GM12878 (cell line): ENCODE data around the gene SRPK3. TPM values are rescaled to one million over a fixed set of nuclear protein-coding genes. Genes with fewer than 3 reads are reported as not detected.

Experiments used
- ATAC-seq: fragments of 200-7000 bp; cut with Tn5 transposase; 3 replicates; pipeline ENCODE4 v1.9.1; 2020; ENCODE audit warnings: mild to moderate bottlenecking, moderate library complexity
- BruUV-seq: library from RNA; stranded (reverse); fragments of 400-500 nt; replicated peaks from 2 replicates; lab custom pipeline; 2021; lab: Mats Ljungman, UMichigan
- CTCF ChIA-PET: fragments of 300-600 bp; sonication (Branson Sonifier 250); formaldehyde crosslinking; extraction: SDS; loops from one replicate; lab custom pipeline; 2021; ENCODE audit warnings: inconsistent platforms; lab: Yijun Ruan, JAX
- POLR2A ChIA-PET: fragments of 350-600 bp; formaldehyde crosslinking; extraction: SDS; loops from one replicate; lab custom pipeline; 2021; ENCODE audit warnings: inconsistent platforms; lab: Charles Lee
- RAD21 ChIA-PET: fragments of 300-600 bp; sonication (Branson Sonifier 250); formaldehyde crosslinking; loops from one replicate; lab custom pipeline; 2023; ENCODE audit warnings: antibody characterized with exemption; ENCODE audit not compliant: unreplicated experiment; lab: Charles Lee
- SMC1A ChIA-PET: fragments of 300-600 bp; sonication (Branson Sonifier 250); formaldehyde crosslinking; loops from one replicate; lab custom pipeline; 2023; ENCODE audit not compliant: unreplicated experiment, uncharacterized antibody; lab: Charles Lee
- DNase-seq: peaks from one replicate; pipeline ENCODE4 v3.0.0-alpha.2; 2011; ENCODE audit warnings: low read depth, low spot score
- FAIRE-seq: peaks from 3 replicates; lab custom pipeline; 2011; peaks lifted over from hg19 to GRCh38; lab: Jason Lieb, UNC
- H2AFZ ChIP-seq: 2 replicates; pipeline ENCODE4 v1.6.0; 2011; ENCODE audit warnings: low read depth, low read length, control low read depth; ENCODE audit not compliant: control insufficient read depth
- H3K27ac ChIP-seq: 2 replicates; pipeline ENCODE4 v1.5.1; 2011; ENCODE audit warnings: control low read depth; ENCODE audit not compliant: control insufficient read depth, insufficient read depth
- H3K27me3 ChIP-seq, 2 experiments: replicated peaks in 1 of 2; 2 replicates each; pipeline versions ENCODE4 v1.6.0 to v1.6.1; 2011; ENCODE audit warnings: low read length in 1 of 2; ENCODE audit not compliant: control insufficient read depth in 2 of 2, insufficient read depth in 2 of 2
- H3K36me3 ChIP-seq, 2 experiments: 2 replicates each; pipeline ENCODE4 v1.5.1; 2011; ENCODE audit warnings: low read length in 1 of 2; ENCODE audit not compliant: control insufficient read depth in 2 of 2, insufficient read depth in 2 of 2
- H3K4me1 ChIP-seq: 2 replicates; pipeline ENCODE4 v1.6.1; 2011; ENCODE audit warnings: mild to moderate bottlenecking, low read length, moderate library complexity, mixed read lengths; ENCODE audit not compliant: control insufficient read depth, insufficient read depth
- H3K4me2 ChIP-seq: 2 replicates; pipeline ENCODE4 v1.6.0; 2011; ENCODE audit warnings: control low read depth; ENCODE audit not compliant: control insufficient read depth, insufficient read depth
- H3K4me3 ChIP-seq: fragments of 200-600 bp; sonication (generic); 2 replicates; pipeline ENCODE4 v1.5.1; 2016
- H3K79me2 ChIP-seq: 2 replicates; pipeline ENCODE4 v1.6.0; 2011; ENCODE audit warnings: low read length; ENCODE audit not compliant: control insufficient read depth, insufficient read depth
- H3K9ac ChIP-seq: 2 replicates; pipeline ENCODE4 v1.8.0; 2011; ENCODE audit warnings: low read length, control low read depth, mixed read lengths; ENCODE audit not compliant: control insufficient read depth, insufficient read depth
- H3K9me3 ChIP-seq: replicated peaks from 3 replicates; pipeline ENCODE4 v1.5.1; 2011; ENCODE audit warnings: mild to moderate bottlenecking, low read length; ENCODE audit not compliant: control insufficient read depth, insufficient read depth
- H4K20me1 ChIP-seq: 2 replicates; pipeline ENCODE4 v1.6.0; 2011; ENCODE audit not compliant: control insufficient read depth, insufficient read depth
- ATF3 ChIP-seq: IDR thresholded peaks from 2 replicates; pipeline ENCODE4 v1.6.1; 2011; ENCODE audit warnings: low read depth, mild to moderate bottlenecking, low read length, moderate library complexity, borderline replicate concordance; ENCODE audit errors: extremely low read depth
- BMI1 ChIP-seq: fragments of 450-650 bp; IDR thresholded peaks from 2 replicates; pipeline ENCODE4 v1.6.1; 2016; ENCODE audit warnings: mild to moderate bottlenecking, moderate library complexity, borderline replicate concordance
- CBX3 ChIP-seq: fragments of 200-600 bp; sonication (generic); IDR thresholded peaks from 2 replicates; pipeline ENCODE4 v1.6.1; 2016; ENCODE audit warnings: low read depth, borderline replicate concordance
- DPF2 ChIP-seq: fragments of 450-650 bp; IDR thresholded peaks from 2 replicates; pipeline ENCODE4 v1.6.1; 2017; ENCODE audit warnings: mild to moderate bottlenecking
- EP300 ChIP-seq, 2 experiments: fragments of 150-350 bp in 1 of 2; IDR thresholded peaks; 2 replicates each; pipeline ENCODE4 v1.6.1; 2011 to 2012; ENCODE audit warnings: low read depth in 2 of 2, low read length in 2 of 2, borderline replicate concordance in 1 of 2, improper control_type of control experiment in 1 of 2, inconsistent platforms in 1 of 2; ENCODE audit not compliant: control insufficient read depth in 1 of 2
- JUND ChIP-seq: IDR thresholded peaks from 2 replicates; pipeline ENCODE4 v1.6.1; 2012; ENCODE audit warnings: low read depth, mild to moderate bottlenecking, low read length, improper control_type of control experiment, moderate library complexity
- KAT2A ChIP-seq: conservative IDR thresholded peaks from 2 replicates; pipeline ENCODE4 v1.6.1; 2011; ENCODE audit warnings: low read depth, low read length; ENCODE audit not compliant: control insufficient read depth
- KDM1A ChIP-seq: fragments of 200-600 bp; sonication (generic); IDR thresholded peaks from 2 replicates; pipeline ENCODE4 v1.6.1; 2016; ENCODE audit warnings: borderline replicate concordance
- MTA2 ChIP-seq: fragments of 450-650 bp; IDR thresholded peaks from 2 replicates; pipeline ENCODE4 v1.6.1; 2016; ENCODE audit warnings: low read depth, mild to moderate bottlenecking, moderate library complexity
- SUPT20H ChIP-seq: IDR thresholded peaks from 2 replicates; pipeline ENCODE4 v1.6.1; 2011; ENCODE audit warnings: low read depth, mild to moderate bottlenecking, low read length, moderate library complexity, borderline replicate concordance; ENCODE audit not compliant: control insufficient read depth
- ZNF217 ChIP-seq: fragments of 450-650 bp; IDR thresholded peaks from 2 replicates; pipeline ENCODE4 v1.6.1; 2017; ENCODE audit warnings: antibody characterized with exemption, mild to moderate bottlenecking
- ZNF274 ChIP-seq: IDR thresholded peaks from one replicate; pipeline ENCODE4 v1.8.0; 2011; ENCODE audit not compliant: insufficient read length, insufficient read depth
- WGBS: methylation state at CpG from one replicate; pipeline ENCODE4 v1.1.6; 2016; ENCODE audit warnings: low lambda C conversion rate; ENCODE audit not compliant: insufficient replicate concordance, insufficient coverage; ENCODE audit errors: missing lambda C conversion rate; 5-methylcytosine and 5-hydroxymethylcytosine counted together
- in situ Hi-C: fragments of 300-500 bp; cut with MboI; formaldehyde crosslinking; loops from 9 replicates; pipeline ENCODE4 v1.14.3; 2018; ENCODE audit warnings: mixed read lengths
- intact Hi-C: fragments of 100-400 bp; cut with micrococcal nuclease; formaldehyde crosslinking; loops from one replicate; pipeline ENCODE4 v1.14.2; 2022; ENCODE audit not compliant: unreplicated experiment
- polyA plus RNA-seq, 11 experiments: library from polyadenylated mRNA; depleted of rRNA in 4 of 11; unstranded in 6 of 11; stranded (reverse) in 5 of 11; fragments of >200 nt; fragmentation: Nextera tagmentation in 4 of 11; fragmentation: Illumina TruSeq in 1 of 11; extraction: Ambion mirVana in 4 of 11; extraction: Trizol in 1 of 11; gene quantifications; 1 replicate in 1 of 11; 2 replicates in 10 of 11; pipeline versions ENCODE4 v1.2.1 to v1.2.3, GENCODE V29; 2011 to 2016; ENCODE audit warnings: inconsistent platforms in 2 of 11, missing spikeins in 2 of 11, low read depth in 1 of 11
- total RNA-seq, 4 experiments: library from RNA; depleted of rRNA in 3 of 4; stranded (reverse); fragments of >200 nt in 3 of 4; fragmentation: Illumina TruSeq in 1 of 4; extraction: Trizol in 1 of 4; gene quantifications; 2 replicates each; pipeline versions ENCODE4 v1.2.1 to v1.2.3, GENCODE V29; 2013 to 2021
- TF ChIP-seq, protein P1 (sequence below): IDR thresholded peaks from 2 replicates; pipeline ENCODE4 v1.6.1; 2012; ENCODE audit warnings: low read depth, low read length, improper control_type of control experiment

Gene SRPK3
- total and polyA plus RNA-seq, 10 of the 15 experiments (the other 5 are each of a cell fraction or from before 2014, with no cell fraction given) = 0.05 to 0.19 TPM; not detected in 8

DNA sequence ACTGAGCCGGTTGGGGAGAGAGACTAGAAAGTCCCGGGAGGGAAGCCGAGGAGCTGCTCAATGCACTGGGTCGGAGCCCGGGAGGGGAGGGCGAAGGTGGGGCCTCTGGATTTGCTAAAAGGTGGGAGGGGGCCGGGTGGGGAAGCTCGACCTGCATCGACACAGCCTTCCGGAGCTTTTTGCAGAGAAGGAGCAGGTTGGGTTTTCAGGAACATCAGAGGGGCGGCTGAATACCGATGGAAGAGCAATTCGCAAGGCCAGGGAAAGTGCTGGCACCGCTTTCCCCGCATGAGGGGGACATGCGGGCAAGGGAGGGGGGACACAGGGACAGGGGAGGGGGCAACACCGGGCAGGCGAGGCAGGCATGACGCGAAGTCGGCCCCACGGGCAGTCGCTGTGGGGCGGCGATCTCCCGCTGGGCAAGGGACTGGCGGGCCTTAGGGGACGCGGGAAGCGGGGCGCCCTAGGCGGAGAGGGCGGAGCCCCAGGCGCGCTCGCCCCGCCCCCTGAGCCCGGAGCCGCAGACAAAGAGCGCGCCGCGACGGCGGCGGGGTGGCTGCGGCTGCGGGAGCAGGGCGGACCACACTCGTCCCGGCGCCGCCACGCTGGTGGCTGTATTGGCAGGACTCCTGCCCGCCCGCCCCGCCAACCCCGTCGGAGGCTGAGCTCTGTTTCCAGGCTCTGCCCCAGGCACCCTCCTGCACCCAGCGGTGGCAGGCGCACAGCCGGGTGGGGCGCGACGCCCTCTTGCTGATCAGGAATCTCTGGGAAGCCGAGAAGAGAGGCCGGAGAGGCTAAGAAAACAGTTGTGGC lies 37.9 kb downstream of the SRPK3 start:
- in situ Hi-C loops = loop anchor here (25.0 kb wide), 1 partner anchor 631 kb away; the partner anchor contains the start of gene MAGEA1
- H3K4me1 ChIP-seq = no peaks in the 10 kb centered on the region

GRCh38 chrX:153819384-153820040 lies 38.7 kb downstream of the SRPK3 start:
- Histone ChIP-seq H4K20me1 (no peaks in the 10 kb centered on the region), H3K27ac (no peak overlapping the region), H3K79me2 (no peaks in the 10 kb centered on the region), H3K4me1 (no peaks in the 10 kb centered on the region), H2AFZ (no peak overlapping the region), H3K4me2 (peak overlapping the region; percentile 9; the same call in 1 of the 2 replicates), H3K27me3 (no peaks in the 10 kb centered on the region; a peak in 1 of 4 replicates), H3K9ac (no peak overlapping the region), H3K36me3 (no peaks in the 10 kb centered on the region), H3K9me3 (no peaks in the 10 kb centered on the region), H3K4me3 (no peak overlapping the region)
- no peak for FAIRE-seq
- intact Hi-C loops (no loop called here), in situ Hi-C loops (loop anchor here (25.0 kb wide), 1 partner anchor 632 kb away; the partner anchor contains the start of gene MAGEA1)
- DNase-seq = no peak
- ChIA-PET POLR2A (no interaction called here), CTCF (no interaction called here), RAD21 (no interaction called here), SMC1A (no interaction called here)
- no peak for ATAC-seq
- 62% methylated on average over 23 of the region's 23 CpGs for WGBS
- no TSS peak for BruUV-seq
- TF ChIP-seq ZNF217 = no peak
- no peak for TF ChIP-seq MTA2
- no peak for TF ChIP-seq BMI1
- no peak for TF ChIP-seq KDM1A
- TF ChIP-seq SUPT20H = no peak
- no peak for TF ChIP-seq JUND
- TF ChIP-seq, protein P1, sequence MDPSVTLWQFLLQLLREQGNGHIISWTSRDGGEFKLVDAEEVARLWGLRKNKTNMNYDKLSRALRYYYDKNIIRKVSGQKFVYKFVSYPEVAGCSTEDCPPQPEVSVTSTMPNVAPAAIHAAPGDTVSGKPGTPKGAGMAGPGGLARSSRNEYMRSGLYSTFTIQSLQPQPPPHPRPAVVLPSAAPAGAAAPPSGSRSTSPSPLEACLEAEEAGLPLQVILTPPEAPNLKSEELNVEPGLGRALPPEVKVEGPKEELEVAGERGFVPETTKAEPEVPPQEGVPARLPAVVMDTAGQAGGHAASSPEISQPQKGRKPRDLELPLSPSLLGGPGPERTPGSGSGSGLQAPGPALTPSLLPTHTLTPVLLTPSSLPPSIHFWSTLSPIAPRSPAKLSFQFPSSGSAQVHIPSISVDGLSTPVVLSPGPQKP = no peak

More for the DNA sequence above, 37.9 kb downstream of the SRPK3 start:
- ChIA-PET SMC1A (no interaction called here), POLR2A (no interaction called here), CTCF (no interaction called here), RAD21 (no interaction called here)
- H2AFZ ChIP-seq = no peak overlapping the region; the same call in 1 of the 2 replicates
- no peak overlapping the region for H3K27ac ChIP-seq
- ATAC-seq (peak; percentile 78), DNase-seq (no peak), FAIRE-seq (no peak)
- WGBS = 47% methylated on average over 50 of the region's 67 CpGs
- TF ChIP-seq ATF3 (no peak), EP300 (IDR thresholded peaks at IDR 0.05; ENCODE audit: borderline replicate concordance in 1 of 2, control insufficient read depth in 1 of 2, low read depth in 2 of 2, low read length in 2 of 2) (no peak), ZNF274 (no peak), KAT2A (no peak), CBX3 (no peak), DPF2 (no peak)
- BruUV-seq = no TSS peak
- no peaks in the 10 kb centered on the region for H4K20me1 ChIP-seq
- H3K79me2 ChIP-seq = no peaks in the 10 kb centered on the region
- intact Hi-C loops = no loop called here
- H3K9ac ChIP-seq = no peak overlapping the region
- no peak overlapping the region for H3K4me2 ChIP-seq
- no peaks in the 10 kb centered on the region; a peak in 1 of 4 replicates for H3K27me3 ChIP-seq
- no peaks in the 10 kb centered on the region for H3K36me3 ChIP-seq
- H3K4me3 ChIP-seq = no peak overlapping the region
- no peaks in the 10 kb centered on the region for H3K9me3 ChIP-seq
